ENCODE data around the gene SEPTIN5.

Gene SEPTIN5

DNA sequence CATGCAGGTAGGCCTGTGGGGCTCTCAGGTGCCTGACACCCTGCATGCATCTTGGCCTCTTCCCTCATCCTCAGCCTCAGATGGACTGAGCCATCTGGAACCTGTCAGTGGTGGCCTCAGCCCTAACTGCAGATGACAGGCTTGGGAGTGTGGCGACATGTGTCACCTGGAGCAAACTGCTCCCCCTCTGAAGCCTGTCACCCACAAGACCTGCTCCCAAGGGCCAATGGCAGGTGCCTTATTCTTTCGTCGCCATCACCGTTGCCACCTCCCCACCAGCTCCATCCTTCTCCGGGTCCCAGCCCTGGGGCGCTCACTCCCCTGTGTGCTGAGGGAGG is 3.6 kb upstream of the SEPTIN5 start:
- Histone ChIP-seq H3F3A (ENCODE audit: low read depth) (no peaks in the 10 kb centered on the region), H3K9ac (ENCODE audit: low read depth, low read length, poor library complexity, severe bottlenecking) (no peak overlapping the region), H3K36me3 (ENCODE audit: insufficient read depth, low read length) (no peaks in the 10 kb centered on the region), H3K9me3 (ENCODE audit: insufficient read depth, low read depth, low read length) (no peaks in the 10 kb centered on the region), H3K79me2 (ENCODE audit: insufficient read depth, low read length) (no peaks in the 10 kb centered on the region), H3K4me1 (ENCODE audit: insufficient read depth, low read length, poor library complexity, severe bottlenecking) (no peaks in the 10 kb centered on the region), H3K4me2 (ENCODE audit: low read depth, low read length, poor library complexity, severe bottlenecking) (no peak overlapping the region), H4K20me1 (ENCODE audit: insufficient read depth, low read length, poor library complexity, severe bottlenecking) (no peaks in the 10 kb centered on the region), H3K4me3 (ENCODE audit: low read length, poor library complexity, severe bottlenecking) (no peak overlapping the region), H3K27me3 (ENCODE audit: insufficient read depth, low read length, poor library complexity, severe bottlenecking) (no peaks in the 10 kb centered on the region), H3K9me2 (replicated peaks; ENCODE audit: low read depth, low read length) (no peaks in the 10 kb centered on the region), H2AFZ (ENCODE audit: low read length) (no peak overlapping the region)
- TF ChIP-seq, protein P1, sequence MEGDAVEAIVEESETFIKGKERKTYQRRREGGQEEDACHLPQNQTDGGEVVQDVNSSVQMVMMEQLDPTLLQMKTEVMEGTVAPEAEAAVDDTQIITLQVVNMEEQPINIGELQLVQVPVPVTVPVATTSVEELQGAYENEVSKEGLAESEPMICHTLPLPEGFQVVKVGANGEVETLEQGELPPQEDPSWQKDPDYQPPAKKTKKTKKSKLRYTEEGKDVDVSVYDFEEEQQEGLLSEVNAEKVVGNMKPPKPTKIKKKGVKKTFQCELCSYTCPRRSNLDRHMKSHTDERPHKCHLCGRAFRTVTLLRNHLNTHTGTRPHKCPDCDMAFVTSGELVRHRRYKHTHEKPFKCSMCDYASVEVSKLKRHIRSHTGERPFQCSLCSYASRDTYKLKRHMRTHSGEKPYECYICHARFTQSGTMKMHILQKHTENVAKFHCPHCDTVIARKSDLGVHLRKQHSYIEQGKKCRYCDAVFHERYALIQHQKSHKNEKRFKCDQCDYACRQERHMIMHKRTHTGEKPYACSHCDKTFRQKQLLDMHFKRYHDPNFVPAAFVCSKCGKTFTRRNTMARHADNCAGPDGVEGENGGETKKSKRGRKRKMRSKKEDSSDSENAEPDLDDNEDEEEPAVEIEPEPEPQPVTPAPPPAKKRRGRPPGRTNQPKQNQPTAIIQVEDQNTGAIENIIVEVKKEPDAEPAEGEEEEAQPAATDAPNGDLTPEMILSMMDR (conservative IDR thresholded peaks at IDR 0.05; ENCODE audit: low read length) = no peak
- no peak for TF ChIP-seq EZH2phosphoT487 (IDR thresholded peaks at IDR 0.05; ENCODE audit: borderline replicate concordance)

- Histone ChIP-seq H3K9me2 (replicated peaks; ENCODE audit: low read depth, low read length) (no peaks in the 10 kb centered on the region), H3K4me3 (ENCODE audit: low read length, poor library complexity, severe bottlenecking) (no peak overlapping the region), H3K27me3 (ENCODE audit: insufficient read depth, low read length, poor library complexity, severe bottlenecking) (no peaks in the 10 kb centered on the region), H4K20me1 (ENCODE audit: insufficient read depth, low read length, poor library complexity, severe bottlenecking) (no peaks in the 10 kb centered on the region), H3F3A (ENCODE audit: low read depth) (no peaks in the 10 kb centered on the region), H3K79me2 (ENCODE audit: insufficient read depth, low read length) (no peaks in the 10 kb centered on the region), H3K4me1 (ENCODE audit: insufficient read depth, low read length, poor library complexity, severe bottlenecking) (peaks cover 5% of the 10 kb centered on the region), H3K4me2 (ENCODE audit: low read depth, low read length, poor library complexity, severe bottlenecking) (no peak overlapping the region), H2AFZ (ENCODE audit: low read length) (no peak overlapping the region), H3K36me3 (ENCODE audit: insufficient read depth, low read length) (no peaks in the 10 kb centered on the region), H3K9me3 (ENCODE audit: insufficient read depth, low read depth, low read length) (no peaks in the 10 kb centered on the region), H3K9ac (ENCODE audit: low read depth, low read length, poor library complexity, severe bottlenecking) (no peak overlapping the region)
- TF ChIP-seq EZH2phosphoT487 (IDR thresholded peaks at IDR 0.05; ENCODE audit: borderline replicate concordance) = no peak
These were observed 1.1 kb upstream of the SEPTIN5 start for GRCh38 chr22:19713245-19713644.

GRCh38 chr22:19713650-19714311 is 522 bp upstream of the SEPTIN5 start:
- Histone ChIP-seq H3K79me2 (ENCODE audit: insufficient read depth, low read length) (no peaks in the 10 kb centered on the region), H3K4me1 (ENCODE audit: insufficient read depth, low read length, poor library complexity, severe bottlenecking) (peaks cover 10% of the 10 kb centered on the region), H4K20me1 (ENCODE audit: insufficient read depth, low read length, poor library complexity, severe bottlenecking) (no peaks in the 10 kb centered on the region), H3K9ac (ENCODE audit: low read depth, low read length, poor library complexity, severe bottlenecking) (no peak overlapping the region), H3K4me2 (ENCODE audit: low read depth, low read length, poor library complexity, severe bottlenecking) (no peak overlapping the region), H3K4me3 (ENCODE audit: low read length, poor library complexity, severe bottlenecking) (no peak overlapping the region), H3K27me3 (ENCODE audit: insufficient read depth, low read length, poor library complexity, severe bottlenecking) (no peaks in the 10 kb centered on the region), H3K9me3 (ENCODE audit: insufficient read depth, low read depth, low read length) (no peaks in the 10 kb centered on the region), H3K9me2 (replicated peaks; ENCODE audit: low read depth, low read length) (no peaks in the 10 kb centered on the region), H3F3A (ENCODE audit: low read depth) (no peaks in the 10 kb centered on the region), H2AFZ (ENCODE audit: low read length) (no peak overlapping the region), H3K36me3 (ENCODE audit: insufficient read depth, low read length) (no peaks in the 10 kb centered on the region)
- TF ChIP-seq, protein P1 (conservative IDR thresholded peaks at IDR 0.05; ENCODE audit: low read length) = no peak
- TF ChIP-seq EZH2phosphoT487 (IDR thresholded peaks at IDR 0.05; ENCODE audit: borderline replicate concordance) = no peak
